HL-60 (cell line): ENCODE measurements around the gene CDH6.

ENCODE experiments used
- GABPA ChIP-seq: IDR thresholded peaks from 2 replicates; pipeline ENCODE4 v1.6.1; 2012; ENCODE audit warnings: low read depth
- POLR2AphosphoS5 ChIP-seq: IDR thresholded peaks from 2 replicates; pipeline ENCODE4 v1.6.1; 2012; ENCODE audit warnings: low read depth
- REST ChIP-seq: IDR thresholded peaks from 2 replicates; pipeline ENCODE4 v1.6.1; 2012; ENCODE audit warnings: low read depth; ENCODE audit not compliant: insufficient replicate concordance
- SPI1 ChIP-seq: IDR thresholded peaks from 2 replicates; pipeline ENCODE4 v1.6.1; 2012; ENCODE audit warnings: low read depth, mild to moderate bottlenecking, borderline replicate concordance
- TF ChIP-seq, protein P1 (sequence below): IDR thresholded peaks from one replicate; pipeline ENCODE4 v1.5.1; 2011; ENCODE audit warnings: low read length, control low read depth, inconsistent platforms; ENCODE audit not compliant: insufficient read depth

GRCh38 chr5:31328040-31328733 is 134.7 kb downstream of the CDH6 start:
- no peak for TF ChIP-seq REST
- TF ChIP-seq, protein P1, sequence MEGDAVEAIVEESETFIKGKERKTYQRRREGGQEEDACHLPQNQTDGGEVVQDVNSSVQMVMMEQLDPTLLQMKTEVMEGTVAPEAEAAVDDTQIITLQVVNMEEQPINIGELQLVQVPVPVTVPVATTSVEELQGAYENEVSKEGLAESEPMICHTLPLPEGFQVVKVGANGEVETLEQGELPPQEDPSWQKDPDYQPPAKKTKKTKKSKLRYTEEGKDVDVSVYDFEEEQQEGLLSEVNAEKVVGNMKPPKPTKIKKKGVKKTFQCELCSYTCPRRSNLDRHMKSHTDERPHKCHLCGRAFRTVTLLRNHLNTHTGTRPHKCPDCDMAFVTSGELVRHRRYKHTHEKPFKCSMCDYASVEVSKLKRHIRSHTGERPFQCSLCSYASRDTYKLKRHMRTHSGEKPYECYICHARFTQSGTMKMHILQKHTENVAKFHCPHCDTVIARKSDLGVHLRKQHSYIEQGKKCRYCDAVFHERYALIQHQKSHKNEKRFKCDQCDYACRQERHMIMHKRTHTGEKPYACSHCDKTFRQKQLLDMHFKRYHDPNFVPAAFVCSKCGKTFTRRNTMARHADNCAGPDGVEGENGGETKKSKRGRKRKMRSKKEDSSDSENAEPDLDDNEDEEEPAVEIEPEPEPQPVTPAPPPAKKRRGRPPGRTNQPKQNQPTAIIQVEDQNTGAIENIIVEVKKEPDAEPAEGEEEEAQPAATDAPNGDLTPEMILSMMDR = no peak
- TF ChIP-seq POLR2AphosphoS5 = no peak
- no peak for TF ChIP-seq SPI1
- no peak for TF ChIP-seq GABPA
